Endothelial cell of umbilical vein (primary cell): ENCODE results near the gene ACER1. TPM values are rescaled to one million over a fixed set of nuclear protein-coding genes. Genes with fewer than 3 reads are reported as not detected.

ENCODE experiments used
- BruUV-seq: library from RNA; stranded (reverse); fragments of 400-500 nt; replicated peaks from 2 replicates; lab custom pipeline; 2021; lab: Mats Ljungman, UMichigan
- CTCF ChIA-PET: fragments of 300-600, 350-600 bp; sonication (Branson Sonifier 250); formaldehyde crosslinking; loops from one replicate; lab custom pipeline; 2021; ENCODE audit warnings: antibody characterized with exemption, inconsistent platforms; lab: Charles Lee
- POLR2A ChIA-PET: fragments of 300-600, 350-600 bp; sonication (Branson Sonifier 250); formaldehyde crosslinking; loops from one replicate; lab custom pipeline; 2021; ENCODE audit warnings: antibody characterized with exemption, inconsistent platforms; lab: Charles Lee
- DNase-seq: peaks from one replicate; pipeline ENCODE4 v3.0.0-alpha.2; 2011; ENCODE audit warnings: low read depth, low spot score
- FAIRE-seq: peaks from 2 replicates; lab custom pipeline; 2011; peaks lifted over from hg19 to GRCh38; lab: Jason Lieb, UNC
- H2AFZ ChIP-seq: 2 replicates; pipeline ENCODE4 v1.6.0; 2012; ENCODE audit warnings: low read depth, low read length, control low read depth, inconsistent platforms
- H3K27ac ChIP-seq: 2 replicates; pipeline ENCODE4 v1.5.1; 2011; ENCODE audit warnings: low read depth, mild to moderate bottlenecking, control low read depth, low read length, moderate library complexity; ENCODE audit not compliant: insufficient read depth
- H3K27me3 ChIP-seq, 2 experiments: 2 replicates each; pipeline versions ENCODE4 v1.6.0 to v1.6.1; 2011; ENCODE audit warnings: low read length in 2 of 2, mixed read lengths in 1 of 2; ENCODE audit not compliant: control insufficient read depth in 2 of 2, insufficient read depth in 2 of 2
- H3K36me3 ChIP-seq, 2 experiments: 2 replicates in 1 of 2; 3 replicates in 1 of 2; pipeline ENCODE4 v1.5.1; 2011; ENCODE audit warnings: low read length in 2 of 2, mild to moderate bottlenecking in 1 of 2, moderate library complexity in 1 of 2; ENCODE audit not compliant: control insufficient read depth in 2 of 2, insufficient read depth in 2 of 2; ENCODE audit errors: extremely low read depth in 1 of 2
- H3K4me1 ChIP-seq: 3 replicates; pipeline ENCODE4 v1.5.1; 2011; ENCODE audit warnings: mild to moderate bottlenecking, low read length; ENCODE audit not compliant: control insufficient read depth, insufficient read depth; ENCODE audit errors: extremely low read depth
- H3K4me2 ChIP-seq: 2 replicates; pipeline ENCODE4 v1.6.1; 2011; ENCODE audit warnings: low read length, control low read depth, mixed read lengths; ENCODE audit not compliant: insufficient read depth
- H3K4me3 ChIP-seq, 3 experiments: fragments of 200-600 bp in 1 of 3; sonication (generic), shearing (Covaris generic) in 1 of 3; replicated peaks in 1 of 3; 2 replicates each; pipeline ENCODE4 v1.5.1; 2011 to 2016; ENCODE audit warnings: control low read depth in 3 of 3, low read length in 3 of 3, mild to moderate bottlenecking in 2 of 3, inconsistent platforms in 1 of 3, low read depth in 1 of 3, moderate library complexity in 1 of 3; ENCODE audit not compliant: insufficient read depth in 1 of 3
- H3K79me2 ChIP-seq: 2 replicates; pipeline ENCODE4 v1.6.0; 2012; ENCODE audit warnings: low read length, inconsistent platforms; ENCODE audit not compliant: control insufficient read depth, insufficient read depth
- H3K9ac ChIP-seq: replicated peaks from 2 replicates; pipeline ENCODE3; 2011; ENCODE audit warnings: low read length, control low read depth; ENCODE audit not compliant: insufficient read depth; ENCODE audit errors: extremely low read depth
- H3K9me1 ChIP-seq: replicated peaks from 3 replicates; pipeline ENCODE4 v1.6.0; 2011; ENCODE audit warnings: mild to moderate bottlenecking, low read length; ENCODE audit not compliant: control insufficient read depth, insufficient read depth; ENCODE audit errors: extremely low read depth
- H3K9me3 ChIP-seq: replicated peaks from 2 replicates; pipeline ENCODE4 v1.5.1; 2012; ENCODE audit warnings: low read length, inconsistent platforms; ENCODE audit not compliant: control insufficient read depth, insufficient read depth
- H4K20me1 ChIP-seq: replicated peaks from 2 replicates; pipeline ENCODE3; 2011; ENCODE audit warnings: mild to moderate bottlenecking, low read length; ENCODE audit not compliant: control insufficient read depth, insufficient read depth; ENCODE audit errors: extremely low read depth
- EZH2 ChIP-seq: IDR thresholded peaks from 2 replicates; pipeline ENCODE4 v1.6.1; 2012; ENCODE audit warnings: borderline replicate concordance, low read depth, mild to moderate bottlenecking, moderate library complexity, low read length, inconsistent platforms; ENCODE audit not compliant: severe bottlenecking
- FOS ChIP-seq: IDR thresholded peaks from 2 replicates; pipeline ENCODE4 v1.6.1; 2011; ENCODE audit warnings: mild to moderate bottlenecking, low read length, moderate library complexity, borderline replicate concordance; ENCODE audit not compliant: insufficient read depth
- GATA2 ChIP-seq: IDR thresholded peaks from 2 replicates; pipeline ENCODE4 v1.7.0; 2011; ENCODE audit warnings: low read depth, mild to moderate bottlenecking, moderate library complexity, mixed read lengths, low read length; ENCODE audit not compliant: insufficient read length, insufficient read depth
- JUN ChIP-seq: IDR thresholded peaks from 2 replicates; pipeline ENCODE4 v1.6.1; 2011; ENCODE audit warnings: borderline replicate concordance, low read depth; ENCODE audit not compliant: insufficient read length, insufficient read depth
- MYC ChIP-seq: IDR thresholded peaks from one replicate; pipeline ENCODE4 v1.6.1; 2011; ENCODE audit warnings: mild to moderate bottlenecking, low read depth, low read length
- POLR2A ChIP-seq: IDR thresholded peaks from 2 replicates; pipeline ENCODE4 v1.6.1; 2012; ENCODE audit warnings: low read depth, mild to moderate bottlenecking, control low read depth, low read length
- POLR2AphosphoS5 ChIP-seq: IDR thresholded peaks from 2 replicates; pipeline ENCODE4 v1.6.1; 2012; ENCODE audit warnings: low read depth, mild to moderate bottlenecking, control low read depth, low read length, moderate library complexity; ENCODE audit not compliant: insufficient read depth
- dilution Hi-C: fragments of 300-500 bp; cut with MboI; formaldehyde crosslinking; loops from one replicate; pipeline ENCODE4 v1.15.0; 2019; ENCODE audit warnings: low sequenced_read_pairs; ENCODE audit not compliant: extremely low pct_ligation_motif_present
- intact Hi-C: fragments of 100-400 bp; cut with micrococcal nuclease; formaldehyde crosslinking; loops from one replicate; pipeline ENCODE4 v1.10.0; 2022
- polyA plus RNA-seq, 4 experiments: library from polyadenylated mRNA; depleted of rRNA in 3 of 4; stranded (reverse) in 3 of 4; unstranded in 1 of 4; fragments of >200 nt; gene quantifications; 2 replicates each; pipeline versions ENCODE4 v1.2.1 to v1.2.3, GENCODE V29; 2011 to 2012; ENCODE audit warnings: missing spikeins in 1 of 4
- total RNA-seq: library from RNA; stranded (reverse); gene quantifications from 2 replicates; pipeline ENCODE4 v1.2.3, GENCODE V29; 2021
- TF ChIP-seq, protein P1 (sequence below): IDR thresholded peaks from 2 replicates; pipeline ENCODE4 v1.6.1; 2011; ENCODE audit not compliant: insufficient read depth, insufficient read length
- TF ChIP-seq, protein P2 (sequence below), 2 donors: IDR thresholded peaks; 1 replicate in 1 of 2; 2 replicates in 1 of 2; pipeline ENCODE4 v1.5.1; 2011; ENCODE audit warnings: low read length in 2 of 2, mild to moderate bottlenecking in 2 of 2, moderate library complexity in 2 of 2, control low read depth in 1 of 2, inconsistent platforms in 1 of 2, low read depth in 1 of 2; ENCODE audit not compliant: insufficient read depth in 1 of 2; ENCODE audit errors: extremely low read depth in 1 of 2

ACER1 gene
- total and polyA plus RNA-seq, 2 donors (not counting 3 experiments of a cell fraction or from before 2014, with no cell fraction given), result 0.04 TPM; not detected in 1

DNA sequence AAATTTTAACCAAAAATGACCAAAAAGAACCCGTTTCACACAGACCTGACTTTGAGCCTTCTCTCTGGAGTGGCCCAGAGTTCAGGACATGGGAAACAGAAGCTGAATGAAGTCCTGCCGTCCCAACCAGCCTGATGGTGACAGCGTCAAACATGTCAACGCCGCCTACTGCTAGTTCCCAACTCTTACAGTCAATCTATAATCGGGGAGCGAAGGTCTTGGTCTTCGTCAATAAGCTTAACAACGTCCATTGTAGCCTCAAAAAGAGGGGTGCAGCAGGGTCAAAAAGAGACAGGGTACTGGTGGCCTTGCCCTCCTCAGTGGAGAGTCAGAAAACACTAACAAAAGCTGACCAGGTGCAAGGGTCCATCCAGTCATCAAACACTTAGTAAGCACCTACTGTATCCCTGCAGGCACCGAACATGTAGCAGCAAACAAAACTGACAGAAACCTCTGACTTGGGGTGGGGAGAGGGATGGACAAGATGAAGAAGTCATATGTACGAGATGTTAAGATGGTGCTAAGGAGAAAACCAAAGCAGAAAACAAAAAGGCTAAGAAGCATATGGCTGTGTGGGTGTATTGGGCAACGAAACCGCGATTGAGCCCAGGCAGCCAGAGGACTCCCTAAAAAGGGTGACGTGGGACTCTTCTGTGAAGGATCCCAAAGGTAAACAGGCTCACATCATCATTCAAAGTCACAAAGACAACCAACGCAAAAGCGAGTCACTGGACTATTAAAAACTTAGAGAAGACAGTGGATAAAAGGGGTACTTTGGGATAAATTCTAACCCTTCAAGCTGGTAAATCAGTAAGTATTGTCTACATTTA lies 65.6 kb downstream of the ACER1 start:
- Histone ChIP-seq H3K9me3 (no peaks in the 10 kb centered on the region), H3K4me2 (no peak overlapping the region), H3K27me3 (no peaks in the 10 kb centered on the region), H3K9me1 (no peaks in the 10 kb centered on the region), H3K9ac (no peak overlapping the region), H3K4me3 (no peak overlapping the region), H3K36me3 (peaks cover 9 to 24% of the 10 kb centered on the region in 2 experiments), H4K20me1 (no peaks in the 10 kb centered on the region), H3K4me1 (peaks cover 20% of the 10 kb centered on the region), H2AFZ (no peak overlapping the region), H3K27ac (no peak overlapping the region), H3K79me2 (peaks cover 74% of the 10 kb centered on the region)
- DNase-seq (no peak), FAIRE-seq (no peak)
- ChIA-PET POLR2A (no interaction called here), CTCF (interaction anchor here (1.6 to 1.7 kb wide), 2 partner anchors 10 to 33 kb away, joined by 3 to 6 read pairs; no protein-coding TSS in a partner anchor)
- intact Hi-C loops, result no loop called here
- TF ChIP-seq MYC, result no peak
- TF ChIP-seq EZH2, result no peak
- TF ChIP-seq, protein P1, sequence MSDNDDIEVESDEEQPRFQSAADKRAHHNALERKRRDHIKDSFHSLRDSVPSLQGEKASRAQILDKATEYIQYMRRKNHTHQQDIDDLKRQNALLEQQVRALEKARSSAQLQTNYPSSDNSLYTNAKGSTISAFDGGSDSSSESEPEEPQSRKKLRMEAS, result no peak
- TF ChIP-seq FOS, result no peak
- TF ChIP-seq POLR2AphosphoS5, result no peak
- TF ChIP-seq POLR2A, result no peak
- TF ChIP-seq JUN, result no peak
- TF ChIP-seq, protein P2, sequence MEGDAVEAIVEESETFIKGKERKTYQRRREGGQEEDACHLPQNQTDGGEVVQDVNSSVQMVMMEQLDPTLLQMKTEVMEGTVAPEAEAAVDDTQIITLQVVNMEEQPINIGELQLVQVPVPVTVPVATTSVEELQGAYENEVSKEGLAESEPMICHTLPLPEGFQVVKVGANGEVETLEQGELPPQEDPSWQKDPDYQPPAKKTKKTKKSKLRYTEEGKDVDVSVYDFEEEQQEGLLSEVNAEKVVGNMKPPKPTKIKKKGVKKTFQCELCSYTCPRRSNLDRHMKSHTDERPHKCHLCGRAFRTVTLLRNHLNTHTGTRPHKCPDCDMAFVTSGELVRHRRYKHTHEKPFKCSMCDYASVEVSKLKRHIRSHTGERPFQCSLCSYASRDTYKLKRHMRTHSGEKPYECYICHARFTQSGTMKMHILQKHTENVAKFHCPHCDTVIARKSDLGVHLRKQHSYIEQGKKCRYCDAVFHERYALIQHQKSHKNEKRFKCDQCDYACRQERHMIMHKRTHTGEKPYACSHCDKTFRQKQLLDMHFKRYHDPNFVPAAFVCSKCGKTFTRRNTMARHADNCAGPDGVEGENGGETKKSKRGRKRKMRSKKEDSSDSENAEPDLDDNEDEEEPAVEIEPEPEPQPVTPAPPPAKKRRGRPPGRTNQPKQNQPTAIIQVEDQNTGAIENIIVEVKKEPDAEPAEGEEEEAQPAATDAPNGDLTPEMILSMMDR (IDR thresholded peaks at IDR 0.05; ENCODE audit: extremely low read depth in 1 of 2, insufficient read depth in 1 of 2, low read depth in 1 of 2, low read length in 2 of 2), result no peak
- TF ChIP-seq GATA2, result no peak
- no TSS peak for BruUV-seq
- dilution Hi-C loops, result no loop called here
